Nephron (organoid): ENCODE results near the gene TMPRSS11A.

Source experiments
- H3K27ac Mint-ChIP-seq, 3 experiments: 2 replicates each; pipeline ENCODE4 v1.8.0; 2020; ENCODE audit warnings: mixed read lengths in 3 of 3, mild to moderate bottlenecking in 2 of 3, moderate library complexity in 1 of 3
- H3K27me3 Mint-ChIP-seq: 2 replicates; pipeline ENCODE4 v1.8.0; 2021; ENCODE audit warnings: low read depth, mild to moderate bottlenecking, moderate library complexity, mixed read lengths
- H3K36me3 Mint-ChIP-seq: 2 replicates; pipeline ENCODE4 v1.8.0; 2020; ENCODE audit warnings: low read depth, mixed read lengths
- H3K4me1 Mint-ChIP-seq: 2 replicates; pipeline ENCODE4 v1.8.0; 2020; ENCODE audit warnings: mixed read lengths
- H3K4me3 Mint-ChIP-seq, 3 experiments: 2 replicates each; pipeline ENCODE4 v1.8.0; 2020; ENCODE audit warnings: mild to moderate bottlenecking in 3 of 3, mixed read lengths in 3 of 3, moderate library complexity in 2 of 3
- H3K9me3 Mint-ChIP-seq: 2 replicates; pipeline ENCODE4 v1.8.0; 2020; ENCODE audit warnings: mixed read lengths
- CTCF ChIP-seq, 3 experiments: fragments of 200-600 bp; sonication (generic); IDR thresholded peaks; one replicate each; pipeline ENCODE4 v1.5.0; 2021; ENCODE audit warnings: antibody characterized with exemption in 3 of 3; ENCODE audit not compliant: unreplicated experiment in 3 of 3

The TMPRSS11A gene

GRCh38 chr4:67928546-67928945 is 34.7 kb downstream of the TMPRSS11A start:
- Mint-ChIP-seq H3K4me1 (no peaks in the 10 kb centered on the region), H3K9me3 (no peaks in the 10 kb centered on the region)

GRCh38 chr4:67927251-67927650 is 36.0 kb downstream of the TMPRSS11A start:
- Mint-ChIP-seq H3K4me3 (no peak overlapping the region), H3K4me1 (no peaks in the 10 kb centered on the region), H3K36me3 (no peaks in the 10 kb centered on the region), H3K27me3 (no peaks in the 10 kb centered on the region), H3K27ac (no peak overlapping the region), H3K9me3 (no peaks in the 10 kb centered on the region)
- no peak for TF ChIP-seq CTCF (IDR thresholded peaks at IDR 0.05; ENCODE audit: unreplicated experiment in 3 of 3)

More at GRCh38 chr4:67928546-67928945, 34.7 kb downstream of the TMPRSS11A start:
- Mint-ChIP-seq H3K27me3 (no peaks in the 10 kb centered on the region), H3K4me3 (no peak overlapping the region), H3K36me3 (no peaks in the 10 kb centered on the region), H3K27ac (no peak overlapping the region)
- no peak for TF ChIP-seq CTCF (IDR thresholded peaks at IDR 0.05; ENCODE audit: unreplicated experiment in 3 of 3)

- TF ChIP-seq CTCF (IDR thresholded peaks at IDR 0.05; ENCODE audit: unreplicated experiment in 3 of 3) = no peak
- H3K27me3 Mint-ChIP-seq = no peaks in the 10 kb centered on the region
- no peaks in the 10 kb centered on the region for H3K36me3 Mint-ChIP-seq
- H3K9me3 Mint-ChIP-seq = no peaks in the 10 kb centered on the region
- H3K4me1 Mint-ChIP-seq = no peaks in the 10 kb centered on the region
- no peak overlapping the region for H3K4me3 Mint-ChIP-seq
- no peak overlapping the region for H3K27ac Mint-ChIP-seq
Observed at GRCh38 chr4:67926485-67926884, 36.8 kb downstream of the TMPRSS11A start.

- no peak overlapping the region for H3K4me3 Mint-ChIP-seq
- no peaks in the 10 kb centered on the region for H3K27me3 Mint-ChIP-seq
Observed at GRCh38 chr4:67922697-67923096, 40.6 kb downstream of the TMPRSS11A start.

GRCh38 chr4:67918428-67918827 is 44.9 kb downstream of the TMPRSS11A start:
- H3K27me3 Mint-ChIP-seq = no peaks in the 10 kb centered on the region

More at GRCh38 chr4:67922697-67923096, 40.6 kb downstream of the TMPRSS11A start:
- Mint-ChIP-seq H3K36me3 (no peaks in the 10 kb centered on the region), H3K9me3 (no peaks in the 10 kb centered on the region), H3K4me1 (no peaks in the 10 kb centered on the region), H3K27ac (no peak overlapping the region)
- TF ChIP-seq CTCF (IDR thresholded peaks at IDR 0.05; ENCODE audit: unreplicated experiment in 3 of 3) = no peak

More at GRCh38 chr4:67918428-67918827, 44.9 kb downstream of the TMPRSS11A start:
- Mint-ChIP-seq H3K27ac (no peak overlapping the region), H3K4me3 (no peak overlapping the region), H3K36me3 (no peaks in the 10 kb centered on the region), H3K4me1 (no peaks in the 10 kb centered on the region), H3K9me3 (no peaks in the 10 kb centered on the region)
- peak in 1 of 3 experiments; percentile 10 for TF ChIP-seq CTCF (IDR thresholded peaks at IDR 0.05; ENCODE audit: unreplicated experiment in 3 of 3)
